Heart right ventricle (tissue), 16 donors: ENCODE measurements around the gene STX7. TPM values are rescaled to one million over a fixed set of nuclear protein-coding genes. Genes with fewer than 3 reads are reported as not detected.

Experiments used
- ATAC-seq, 8 donors: fragments of 200-7000 bp; cut with Tn5 transposase; one replicate each; pipeline ENCODE4 v1.9.1; 2020; ENCODE audit warnings: mild to moderate bottlenecking in 8 of 8, moderate library complexity in 8 of 8, moderate number of reproducible peaks in 1 of 8
- DNase-seq, 2 donors: peaks; one replicate each; pipeline ENCODE4 v3.0.0-alpha.2; 2020
- H3K27ac ChIP-seq, 10 donors: fragments of 200-600 bp; sonication (generic) in 2 of 10; one replicate each; pipeline versions ENCODE4 v1.5.0 to v1.8.0; 2020 to 2022; ENCODE audit warnings: mild to moderate bottlenecking in 3 of 10
- H3K27me3 ChIP-seq, 7 donors: fragments of 200-600 bp; one replicate each; pipeline ENCODE4 v1.8.0; 2021 to 2022; ENCODE audit warnings: mild to moderate bottlenecking in 2 of 7
- H3K36me3 ChIP-seq, 9 donors: fragments of 200-600 bp; sonication (generic) in 1 of 9; one replicate each; pipeline versions ENCODE4 v1.5.0 to v1.8.0; 2020 to 2022; ENCODE audit warnings: mild to moderate bottlenecking in 2 of 9
- H3K4me1 ChIP-seq, 9 donors: fragments of 200-600 bp; sonication (generic) in 1 of 9; one replicate each; pipeline versions ENCODE4 v1.5.0 to v1.8.0; 2020 to 2022; ENCODE audit warnings: mild to moderate bottlenecking in 4 of 9
- H3K4me3 ChIP-seq, 10 donors: fragments of 200-600 bp; sonication (generic) in 2 of 10; one replicate each; pipeline versions ENCODE4 v1.5.0 to v1.8.0; 2020 to 2022; ENCODE audit warnings: mild to moderate bottlenecking in 7 of 10, moderate library complexity in 2 of 10
- H3K9me3 ChIP-seq, 11 donors: fragments of 200-600 bp in 10 of 11; sonication (generic) in 2 of 11; one replicate each; pipeline versions ENCODE4 v1.5.0 to v1.8.0; 2013 to 2022; ENCODE audit warnings: mild to moderate bottlenecking in 2 of 11, control low read depth in 1 of 11, moderate library complexity in 1 of 11
- WGBS, 2 donors: extraction: QIAGEN DNeasy Blood & Tissue Kit; methylation state at CpG; one replicate each; pipeline ENCODE4 v1.1.7; 2013; ENCODE audit warnings: inconsistent platforms in 1 of 2; 5-methylcytosine and 5-hydroxymethylcytosine counted together
- intact Hi-C, 10 donors: fragments of 100-400 bp; cut with DNase I; formaldehyde crosslinking; loops; one replicate each; pipeline versions ENCODE4 v1.11.1 to v1.14.2; 2022
- polyA plus RNA-seq, 2 donors: library from polyadenylated mRNA; stranded (reverse); fragments of 200-250 nt; gene quantifications; one replicate each; pipeline ENCODE4 v1.2.3, GENCODE V29; 2013
- total RNA-seq, 10 donors: library from RNA; stranded (reverse); fragmentation: NEBNext Ultra II Directional in 3 of 10; extraction: Animal tissue kit (Norgen Biotek cat#: 25700) in 3 of 10; gene quantifications; one replicate each; pipeline versions ENCODE4 v1.2.1 to v1.2.4, GENCODE V29; 2021 to 2023
- TF ChIP-seq, protein P1 (sequence below), 9 donors: fragments of 200-600 bp; sonication (generic) in 2 of 9; IDR thresholded peaks; one replicate each; pipeline versions ENCODE4 v1.5.0 to v1.8.0; 2021 to 2022; ENCODE audit warnings: antibody characterized with exemption in 9 of 9, mild to moderate bottlenecking in 5 of 9, moderate library complexity in 1 of 9
- donor health status: Arrhythmogenic right ventricular cardiomyopathy.
- donor health status: ischemic (EF 13 %, LVEDD 7.1; RV severe dilation, severe dysfunction).
- donor health status: healthy with polysubstance abuse.
- donor health status: DM: no; HTN: yes; CAD: no.
- donor health status: DM: no; HTN: no; CAD: no.
- donor health status: ischemic (EF 25% LVEDD 6.9; RV normal size, moderate dysfunction).
- donor health status: ischemic (EF 25% LVEDD 5.7; RV mildly dilated, moderate dysfunction).
- donor health status: healthy.
- donor health status: DM: yes; HTN: yes; CAD: no.
- donor health status: Ischemic cardiomyopathy.
- donor health status: ischemic (EF 35%, LVEDD 5.7; RV mildly dilated, moderate dysfunction).
- donor health status: nonischemic (EF 11% LVEDD 7.7; RV severe dilation, severe dysfunction).
- donor health status: DM: yes; HTN: yes; CAD: no.
- donor health status: PGD.
- donor health status: ischemic (EF 29% LVEDD 5.4; RV normal size, mild dysfunction).
- donor health status: nonischemic (EF 23%, LVEDD 6.1; RV moderate dilation, normal function).

The STX7 gene
- total and polyA plus RNA-seq, 12 donors: 6.4 to 71.4 (median 59.3) TPM

- H3K27me3 ChIP-seq: no peaks in the 10 kb centered on the region
- 81 to 82% methylated on average over 3 of the region's 3 CpGs for WGBS, 2 donors
- intact Hi-C loops: no loop called here
- DNase-seq (no peak), ATAC-seq (peak in 1 of 8 donors; percentile 74)
- peaks cover 0 to 13% (median 0%) of the 10 kb centered on the region in 9 donors for H3K4me1 ChIP-seq
- no peaks in the 10 kb centered on the region for H3K9me3 ChIP-seq
- no peak overlapping the region for H3K27ac ChIP-seq
- peaks cover 0 to 100% (median 52%) of the 10 kb centered on the region in 9 donors for H3K36me3 ChIP-seq
- no peak overlapping the region for H3K4me3 ChIP-seq
- TF ChIP-seq, protein P1, sequence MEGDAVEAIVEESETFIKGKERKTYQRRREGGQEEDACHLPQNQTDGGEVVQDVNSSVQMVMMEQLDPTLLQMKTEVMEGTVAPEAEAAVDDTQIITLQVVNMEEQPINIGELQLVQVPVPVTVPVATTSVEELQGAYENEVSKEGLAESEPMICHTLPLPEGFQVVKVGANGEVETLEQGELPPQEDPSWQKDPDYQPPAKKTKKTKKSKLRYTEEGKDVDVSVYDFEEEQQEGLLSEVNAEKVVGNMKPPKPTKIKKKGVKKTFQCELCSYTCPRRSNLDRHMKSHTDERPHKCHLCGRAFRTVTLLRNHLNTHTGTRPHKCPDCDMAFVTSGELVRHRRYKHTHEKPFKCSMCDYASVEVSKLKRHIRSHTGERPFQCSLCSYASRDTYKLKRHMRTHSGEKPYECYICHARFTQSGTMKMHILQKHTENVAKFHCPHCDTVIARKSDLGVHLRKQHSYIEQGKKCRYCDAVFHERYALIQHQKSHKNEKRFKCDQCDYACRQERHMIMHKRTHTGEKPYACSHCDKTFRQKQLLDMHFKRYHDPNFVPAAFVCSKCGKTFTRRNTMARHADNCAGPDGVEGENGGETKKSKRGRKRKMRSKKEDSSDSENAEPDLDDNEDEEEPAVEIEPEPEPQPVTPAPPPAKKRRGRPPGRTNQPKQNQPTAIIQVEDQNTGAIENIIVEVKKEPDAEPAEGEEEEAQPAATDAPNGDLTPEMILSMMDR (IDR thresholded peaks at IDR 0.05): no peak
Observed at GRCh38 chr6:132466952-132467351, 46.0 kb downstream of the STX7 start.

DNA sequence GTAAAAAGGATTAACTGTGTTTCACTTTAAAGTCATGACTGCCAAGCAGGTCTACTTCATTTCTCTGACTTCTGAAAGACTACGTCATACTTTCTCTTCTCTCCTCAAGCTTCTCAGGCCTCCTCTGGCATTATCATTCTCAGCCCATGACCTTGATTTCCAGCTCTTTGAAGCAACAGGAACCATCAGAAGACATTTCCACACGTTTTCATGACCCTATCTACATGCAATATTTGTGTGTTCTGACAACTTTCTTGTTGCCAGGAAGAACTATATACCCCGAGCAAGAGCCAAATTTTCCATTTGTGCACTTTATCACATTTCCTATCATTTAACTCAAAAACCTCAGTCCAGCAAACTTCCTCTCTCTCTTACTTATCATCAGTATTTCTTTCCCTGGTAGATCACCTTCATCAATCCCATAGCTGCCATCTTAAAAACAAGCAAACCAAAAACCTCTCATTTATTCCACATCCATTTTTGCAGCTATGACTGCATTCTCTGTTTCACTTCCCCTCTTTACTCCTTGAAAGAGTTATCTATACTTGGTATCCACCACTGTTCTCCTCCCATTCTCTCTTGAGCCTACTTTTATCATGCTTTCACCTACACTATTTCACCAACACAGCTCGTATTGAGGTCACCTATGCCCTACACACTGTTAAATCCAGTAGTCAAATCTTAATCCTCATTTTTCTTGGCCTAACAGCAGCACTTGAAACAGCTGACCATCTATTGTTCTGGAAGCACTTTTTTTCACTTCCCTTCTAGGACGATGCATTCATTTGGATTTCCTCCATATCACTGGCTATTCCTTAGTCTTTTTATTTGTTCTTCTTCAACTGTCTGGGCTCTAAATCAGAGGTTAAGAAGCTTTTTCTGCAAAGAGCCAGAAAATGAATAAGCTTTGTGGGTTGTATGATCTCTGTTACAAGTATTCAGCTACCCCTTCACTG lies 47.1 kb downstream of the STX7 start:
- Histone ChIP-seq H3K36me3 (peaks cover 0 to 100% (median 51%) of the 10 kb centered on the region in 9 donors), H3K4me3 (no peak overlapping the region), H3K27me3 (no peaks in the 10 kb centered on the region), H3K9me3 (no peaks in the 10 kb centered on the region), H3K4me1 (peaks cover 0 to 13% (median 0%) of the 10 kb centered on the region in 9 donors), H3K27ac (no peak overlapping the region)
- DNase-seq (no peak), ATAC-seq (no peak)
- 64 to 76% methylated on average over 5 of the region's 5 CpGs for WGBS, 2 donors
- intact Hi-C loops: no loop called here
- TF ChIP-seq, protein P1 (IDR thresholded peaks at IDR 0.05): no peak

- DNase-seq: no peak
- TF ChIP-seq, protein P1 (IDR thresholded peaks at IDR 0.05): no peak
- whole genome bisulfite sequencing, 2 donors: 93 to 94% methylated on average over 5 of the region's 5 CpGs
- H3K4me3 ChIP-seq: no peak overlapping the region
- peaks cover 0 to 13% (median 0%) of the 10 kb centered on the region in 9 donors for H3K4me1 ChIP-seq
- peaks cover 0 to 100% (median 42%) of the 10 kb centered on the region in 9 donors for H3K36me3 ChIP-seq
- H3K27me3 ChIP-seq: no peaks in the 10 kb centered on the region
- no peak overlapping the region for H3K27ac ChIP-seq
- intact Hi-C loops: no loop called here
- no peaks in the 10 kb centered on the region for H3K9me3 ChIP-seq
- no peak for ATAC-seq
Observed at GRCh38 chr6:132464538-132465256, 48.2 kb downstream of the STX7 start.

DNA sequence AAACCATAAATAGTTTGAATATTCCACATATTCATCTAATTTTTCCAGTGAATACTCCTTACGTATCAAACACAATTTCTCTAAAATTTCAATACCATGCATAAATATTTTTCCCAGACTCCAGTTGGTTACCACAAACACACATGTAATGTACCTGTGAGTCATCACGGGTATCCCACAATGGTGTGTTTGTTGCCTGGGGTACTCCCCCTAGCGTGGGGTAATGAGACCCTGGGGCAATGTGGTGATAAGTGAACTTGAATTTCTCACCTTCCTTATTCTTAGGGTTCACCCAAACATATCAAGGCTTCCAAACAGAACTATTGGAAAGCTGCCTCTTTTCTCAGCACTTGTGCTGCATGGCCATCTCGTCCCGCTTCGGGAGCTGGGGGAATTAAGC lies 51.0 kb downstream of the STX7 start:
- Histone ChIP-seq H3K4me1 (peaks cover 0 to 12% (median 0%) of the 10 kb centered on the region in 9 donors), H3K4me3 (no peak overlapping the region), H3K36me3 (peaks cover 0 to 100% (median 29%) of the 10 kb centered on the region in 9 donors), H3K27ac (no peak overlapping the region), H3K9me3 (no peaks in the 10 kb centered on the region), H3K27me3 (no peaks in the 10 kb centered on the region)
- TF ChIP-seq, protein P1 (IDR thresholded peaks at IDR 0.05): no peak
- intact Hi-C loops: no loop called here
- WGBS, 2 donors: 93% methylated on average over 6 of the region's 6 CpGs
- DNase-seq (no peak), ATAC-seq (no peak)
